Measurements from ENCODE around the gene EPHB3. TPM values are rescaled to one million over a fixed set of nuclear protein-coding genes. Genes with fewer than 3 reads are reported as not detected.

EPHB3 gene
- total RNA-seq, 1 donor from 2014 or later: 4.3 TPM

- Mint-ChIP-seq H3K4me3 (ENCODE audit: unreplicated experiment) (peak overlapping the region; percentile 44), H3K36me3 (ENCODE audit: low read depth, unreplicated experiment) (no peaks in the 10 kb centered on the region), H3K27ac (ENCODE audit: unreplicated experiment) (no peak overlapping the region), H3K9me3 (ENCODE audit: unreplicated experiment) (no peaks in the 10 kb centered on the region), H3K27me3 (ENCODE audit: unreplicated experiment) (peaks cover 13% of the 10 kb centered on the region), H3K4me1 (ENCODE audit: unreplicated experiment) (peaks cover 22% of the 10 kb centered on the region)
- TF ChIP-seq CTCF (IDR thresholded peaks at IDR 0.05; ENCODE audit: unreplicated experiment): no peak
- no peak for DNase-seq (ENCODE audit: low spot score)
These were observed 24.0 kb downstream of the EPHB3 start for GRCh38 chr3:184585545-184585944.

GRCh38 chr3:184586851-184587250, 25.3 kb downstream of the EPHB3 start:
- Mint-ChIP-seq H3K4me3 (ENCODE audit: unreplicated experiment) (no peak overlapping the region), H3K9me3 (ENCODE audit: unreplicated experiment) (no peaks in the 10 kb centered on the region), H3K4me1 (ENCODE audit: unreplicated experiment) (peaks cover 22% of the 10 kb centered on the region), H3K27me3 (ENCODE audit: unreplicated experiment) (peaks cover 10% of the 10 kb centered on the region), H3K36me3 (ENCODE audit: low read depth, unreplicated experiment) (no peaks in the 10 kb centered on the region), H3K27ac (ENCODE audit: unreplicated experiment) (no peak overlapping the region)
- DNase-seq (ENCODE audit: low spot score): no peak
- TF ChIP-seq CTCF (IDR thresholded peaks at IDR 0.05; ENCODE audit: unreplicated experiment): no peak

GRCh38 chr3:184588776-184589175, 27.2 kb downstream of the EPHB3 start:
- H3K9me3 Mint-ChIP-seq (ENCODE audit: unreplicated experiment): no peaks in the 10 kb centered on the region
- no peak for TF ChIP-seq CTCF (IDR thresholded peaks at IDR 0.05; ENCODE audit: unreplicated experiment)
- peaks cover 21% of the 10 kb centered on the region for H3K4me1 Mint-ChIP-seq (ENCODE audit: unreplicated experiment)
- H3K4me3 Mint-ChIP-seq (ENCODE audit: unreplicated experiment): no peak overlapping the region
- no peak for DNase-seq (ENCODE audit: low spot score)
- no peaks in the 10 kb centered on the region for H3K36me3 Mint-ChIP-seq (ENCODE audit: low read depth, unreplicated experiment)
- H3K27me3 Mint-ChIP-seq (ENCODE audit: unreplicated experiment): peaks cover 4% of the 10 kb centered on the region
- H3K27ac Mint-ChIP-seq (ENCODE audit: unreplicated experiment): no peak overlapping the region

- H3K27me3 Mint-ChIP-seq (ENCODE audit: unreplicated experiment): peaks cover 14% of the 10 kb centered on the region
These were observed 29.2 kb downstream of the EPHB3 start for GRCh38 chr3:184590795-184591194.

GRCh38 chr3:184591789-184592188, 30.2 kb downstream of the EPHB3 start:
- H3K4me1 Mint-ChIP-seq (ENCODE audit: unreplicated experiment): peaks cover 27% of the 10 kb centered on the region
- no peaks in the 10 kb centered on the region for H3K36me3 Mint-ChIP-seq (ENCODE audit: low read depth, unreplicated experiment)
- no peak for TF ChIP-seq CTCF (IDR thresholded peaks at IDR 0.05; ENCODE audit: unreplicated experiment)
- H3K9me3 Mint-ChIP-seq (ENCODE audit: unreplicated experiment): no peaks in the 10 kb centered on the region
- no peak for DNase-seq (ENCODE audit: low spot score)
- H3K4me3 Mint-ChIP-seq (ENCODE audit: unreplicated experiment): no peak overlapping the region
- H3K27me3 Mint-ChIP-seq (ENCODE audit: unreplicated experiment): peaks cover 13% of the 10 kb centered on the region
- no peak overlapping the region for H3K27ac Mint-ChIP-seq (ENCODE audit: unreplicated experiment)

More at GRCh38 chr3:184590795-184591194, 29.2 kb downstream of the EPHB3 start:
- no peak for DNase-seq (ENCODE audit: low spot score)
- TF ChIP-seq CTCF (IDR thresholded peaks at IDR 0.05; ENCODE audit: unreplicated experiment): no peak
- Mint-ChIP-seq H3K4me3 (ENCODE audit: unreplicated experiment) (no peak overlapping the region), H3K4me1 (ENCODE audit: unreplicated experiment) (peaks cover 23% of the 10 kb centered on the region), H3K36me3 (ENCODE audit: low read depth, unreplicated experiment) (no peaks in the 10 kb centered on the region), H3K27ac (ENCODE audit: unreplicated experiment) (no peak overlapping the region), H3K9me3 (ENCODE audit: unreplicated experiment) (no peaks in the 10 kb centered on the region)

All from endothelial cell (in vitro differentiated cells).